GM21529 (cell line): ENCODE measurements around the gene EEF2.
"Not testable (repeated sequence)": the region's sequence is repeated elsewhere in the genome, so short reads cannot be mapped to it uniquely, and the experiment has no call there.

Experiments
- ATAC-seq: cut with Tn5 transposase; IDR thresholded peaks from one replicate; pipeline ENCODE4 v1.9.1; 2021; ENCODE audit not compliant: unreplicated experiment

Gene EEF2

GRCh38 chr19:3970808-3971598, 14.3 kb downstream of the EEF2 start, which contains the start of gene DAPK3:
TSS of gene DAPK3 (minus strand) at chr19:3971099. CDS start at chr19:3969735, 1,364 bp downstream.
- ATAC-seq = peak; percentile 91

GRCh38 chr19:3970313-3970807, 14.9 kb downstream of the EEF2 start:
- no peak for ATAC-seq

- no peak for ATAC-seq
These were observed 15.6 kb downstream of the EEF2 start for GRCh38 chr19:3969435-3970312.

- no peak for ATAC-seq
These were observed 16.5 kb downstream of the EEF2 start for GRCh38 chr19:3968556-3969434.

GRCh38 chr19:3967983-3968382, 17.3 kb downstream of the EEF2 start:
- ATAC-seq = not testable (repeated sequence)

- no peak for ATAC-seq
These were observed 18.9 kb downstream of the EEF2 start for GRCh38 chr19:3966051-3967017.

GRCh38 chr19:3964256-3965194, 20.7 kb downstream of the EEF2 start:
- ATAC-seq = no peak

GRCh38 chr19:3963458-3964255, 21.6 kb downstream of the EEF2 start:
- ATAC-seq = no peak

- no peak for ATAC-seq
These were observed 24.3 kb downstream of the EEF2 start for GRCh38 chr19:3961007-3961406.

- no peak for ATAC-seq
These were observed 25.5 kb downstream of the EEF2 start for GRCh38 chr19:3959766-3960131.

GRCh38 chr19:3958836-3959765, 26.2 kb downstream of the EEF2 start:
- no peak for ATAC-seq

GRCh38 chr19:3955688-3956087, 29.6 kb downstream of the EEF2 start:
- ATAC-seq = no peak

- ATAC-seq = not testable (repeated sequence)
These were observed 30.0 kb downstream of the EEF2 start for GRCh38 chr19:3955276-3955675.

- ATAC-seq = no peak
These were observed 31.2 kb downstream of the EEF2 start for GRCh38 chr19:3954107-3954506.

GRCh38 chr19:3952755-3953276, 32.4 kb downstream of the EEF2 start:
- not testable (repeated sequence) for ATAC-seq
